IPS-NIHi7 (cell line): ENCODE data around the gene POLD2.

ENCODE experiments used
- DNase-seq: peaks from one replicate; pipeline ENCODE4 v3.0.0; 2012; ENCODE audit warnings: mixed read lengths; ENCODE audit errors: extremely low spot score

Gene POLD2

DNA sequence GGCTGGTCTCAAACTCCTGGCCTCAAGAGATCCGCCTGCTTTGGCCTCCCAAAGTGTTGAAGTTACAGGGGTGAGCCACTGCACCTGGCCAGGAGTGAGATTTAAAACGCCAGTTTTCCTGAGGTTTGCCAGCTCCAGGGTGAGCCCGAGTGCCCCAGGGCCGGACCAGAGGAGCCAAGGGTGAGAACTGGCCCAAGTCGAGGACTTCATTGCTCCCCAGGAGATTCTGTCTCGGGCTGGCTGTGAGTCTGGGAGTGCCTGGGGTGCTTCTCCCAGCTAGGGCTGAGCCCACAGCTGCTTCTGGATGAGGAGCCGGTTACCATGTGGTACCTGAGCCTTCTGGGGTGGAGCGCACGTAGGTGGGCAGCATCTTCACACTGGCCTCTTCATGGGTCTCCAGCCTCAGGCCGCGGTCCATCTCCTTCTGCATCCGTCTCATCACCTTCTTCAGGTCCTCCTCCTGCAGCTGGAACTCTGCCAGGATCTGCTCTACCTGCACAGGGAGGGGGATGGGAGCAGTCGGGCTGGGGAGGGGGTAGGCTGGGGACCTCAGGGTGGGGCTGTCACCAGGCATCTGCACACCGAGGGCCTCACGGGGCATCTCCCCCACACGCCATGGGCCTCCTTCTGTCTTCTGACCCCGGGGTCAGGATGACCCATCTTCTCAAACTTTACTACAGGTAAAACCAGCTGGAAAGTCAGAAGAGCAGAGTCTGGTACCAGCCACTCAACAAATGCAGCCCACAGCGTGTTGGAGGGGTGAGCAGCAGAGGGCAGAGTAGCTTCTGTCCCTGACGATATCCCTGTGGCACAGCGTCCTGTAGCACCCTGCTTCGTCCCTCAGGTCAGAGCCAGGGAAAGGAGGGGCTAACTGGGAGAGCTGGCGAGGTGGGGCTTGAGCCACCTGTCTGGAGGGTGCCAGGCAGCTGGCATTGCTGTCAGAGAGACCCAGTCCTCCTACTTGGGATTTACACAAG is 29.9 kb upstream of the POLD2 start:
- DNase-seq, result no peak

DNA sequence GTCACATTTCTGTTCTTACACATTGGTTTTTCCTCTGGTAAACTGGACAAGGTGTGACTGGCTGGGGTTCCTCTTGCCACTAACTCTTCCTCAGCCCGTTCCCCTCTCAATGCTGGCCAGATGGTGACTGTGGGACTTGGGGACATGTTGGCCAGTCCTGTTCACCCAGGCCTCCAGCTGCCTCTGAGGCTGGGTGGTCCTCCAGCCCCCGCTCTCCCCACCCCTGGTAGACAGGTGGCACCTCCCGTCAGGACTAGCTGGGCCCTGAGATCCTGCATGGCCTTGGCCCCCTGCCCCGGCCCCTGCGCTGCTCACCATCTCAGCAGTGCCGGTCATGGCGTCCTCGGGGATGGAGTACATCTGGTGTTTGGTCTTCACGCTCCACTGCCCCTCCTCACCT is 28.6 kb upstream of the POLD2 start:
- no peak for DNase-seq

DNA sequence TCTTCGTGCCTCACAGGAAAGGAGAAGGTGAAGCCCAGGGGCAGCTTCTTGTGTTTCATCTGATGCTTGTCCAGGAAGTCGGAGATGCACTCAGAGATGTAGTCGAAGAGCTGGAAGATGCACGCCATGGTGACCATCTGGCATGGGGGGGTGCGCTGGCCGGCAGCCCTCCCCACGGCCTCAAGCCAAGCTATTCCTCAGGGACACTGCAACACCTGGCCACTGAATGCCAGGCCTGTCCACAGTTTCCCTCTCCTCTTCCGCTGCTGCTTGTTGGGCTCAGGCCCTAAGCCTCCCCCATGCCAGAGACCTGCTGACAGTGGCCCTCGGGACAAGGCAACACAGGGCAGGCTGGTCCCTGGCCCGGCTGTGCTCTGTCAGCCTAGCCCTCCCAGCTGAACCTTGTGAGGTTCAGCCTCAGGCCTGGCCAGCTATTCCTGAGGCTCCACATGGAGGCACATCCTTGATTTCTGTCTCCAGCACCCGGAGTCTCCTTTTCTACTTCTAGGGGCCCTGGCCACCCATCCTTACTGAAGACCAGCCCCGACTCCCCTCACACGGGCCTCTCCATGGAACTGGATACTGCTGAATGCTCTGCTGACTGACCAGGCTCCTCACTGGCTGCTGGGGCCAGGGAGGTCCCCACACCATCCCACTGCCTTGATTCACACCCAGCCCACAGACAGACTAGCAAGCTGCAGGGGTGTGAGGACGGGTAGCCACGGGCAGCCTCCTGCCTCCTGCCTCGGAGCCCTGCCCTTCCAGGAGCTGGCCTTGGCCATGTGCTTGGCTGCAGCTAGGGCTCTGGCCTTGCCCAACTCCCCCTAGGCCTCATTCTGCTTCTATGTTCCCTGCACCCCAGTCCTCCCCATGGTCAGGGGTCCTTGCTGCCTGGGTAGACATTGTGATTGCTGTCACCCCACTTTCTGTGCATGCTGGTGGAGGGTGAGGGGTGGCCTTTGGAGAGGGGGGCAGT is 27.9 kb upstream of the POLD2 start:
- no peak for DNase-seq

DNA sequence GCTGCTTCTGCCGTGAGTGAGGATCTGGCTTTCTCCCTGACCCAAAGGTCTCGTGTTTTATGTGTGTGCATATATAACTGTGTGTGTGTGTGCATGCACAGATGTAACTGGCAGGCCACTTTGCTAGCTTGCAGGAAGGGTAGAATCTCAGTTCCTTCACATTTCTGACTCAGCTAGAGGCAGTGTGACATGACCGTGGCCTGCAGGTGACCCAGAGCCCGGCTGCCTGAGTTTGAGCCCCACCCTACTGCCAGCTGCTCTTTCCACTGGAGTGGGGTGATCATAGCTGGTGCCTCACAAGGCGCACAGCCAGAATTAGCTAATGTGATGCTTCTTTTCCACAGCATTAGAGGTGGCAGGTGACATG is 27.1 kb upstream of the POLD2 start:
- DNase-seq, result no peak

DNA sequence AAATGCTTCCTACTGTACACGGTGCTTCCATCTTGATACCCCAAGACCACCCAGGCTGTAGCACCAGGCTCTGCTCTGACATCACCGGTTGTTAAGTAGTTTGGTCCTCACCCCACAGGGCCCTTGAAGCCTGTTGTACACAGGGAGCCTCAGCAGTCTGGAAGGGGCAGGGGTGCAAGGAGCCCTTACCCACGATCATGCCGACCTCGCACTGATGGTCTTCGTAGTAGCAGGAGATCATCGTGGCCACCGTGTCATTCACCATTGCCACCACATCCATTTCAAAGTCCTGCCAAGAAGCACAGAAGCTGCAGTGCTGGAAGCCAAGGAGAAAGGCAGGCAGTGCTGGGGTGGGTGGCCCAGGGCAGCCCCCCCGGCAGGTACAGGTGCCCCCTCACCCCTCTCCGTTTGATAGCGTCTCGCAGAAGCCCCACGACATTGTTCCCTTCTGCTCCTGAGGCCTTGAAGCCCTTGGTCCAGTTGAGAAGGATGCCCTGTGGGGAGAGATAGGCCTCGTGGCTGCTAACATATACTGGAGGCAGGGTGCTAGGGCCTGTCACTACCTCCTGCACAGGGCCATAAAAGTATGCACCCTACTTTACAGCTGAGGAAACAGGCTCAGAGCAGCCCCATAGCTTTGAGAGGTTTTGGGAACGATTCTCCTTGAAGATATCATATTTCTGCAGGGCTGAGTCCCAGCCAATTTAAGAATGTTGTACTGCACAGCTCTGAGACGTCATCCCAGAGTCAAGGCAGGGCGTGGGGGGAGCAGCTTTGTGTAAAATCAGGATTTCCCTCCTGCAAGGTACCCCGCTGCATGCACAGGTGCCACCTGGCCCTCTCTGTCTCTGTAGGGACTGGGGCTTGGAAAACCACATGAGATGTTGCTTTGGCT is 26.5 kb upstream of the POLD2 start:
- DNase-seq, result no peak

DNA sequence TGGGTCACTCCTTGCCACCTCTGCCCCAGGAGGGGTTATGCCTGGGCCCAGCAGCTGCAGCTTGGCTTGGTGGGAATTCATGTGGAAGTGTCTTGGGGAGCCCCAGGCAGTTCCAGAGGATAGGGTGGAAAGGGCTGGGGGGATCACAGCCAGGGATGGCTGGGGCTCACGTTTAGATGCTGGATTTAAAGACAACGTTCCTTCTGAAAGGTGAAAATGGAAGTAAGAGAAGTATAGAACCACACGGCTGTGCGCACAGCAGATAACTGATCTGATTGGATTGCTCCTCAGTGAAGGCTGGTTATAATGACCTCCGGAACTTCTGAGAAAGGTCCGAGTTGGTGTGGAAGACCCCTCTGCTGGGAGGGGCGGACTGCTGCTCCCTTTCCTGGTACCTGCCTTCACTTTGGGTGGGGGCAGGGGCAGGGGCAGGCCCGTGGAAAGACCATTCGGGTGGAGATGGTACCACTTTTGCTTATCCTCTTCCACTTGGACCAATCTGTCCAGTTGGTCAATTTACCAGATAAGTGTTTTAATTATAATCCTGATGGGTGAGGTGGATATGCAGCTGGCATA is 25.7 kb upstream of the POLD2 start:
- DNase-seq, result no peak

DNA sequence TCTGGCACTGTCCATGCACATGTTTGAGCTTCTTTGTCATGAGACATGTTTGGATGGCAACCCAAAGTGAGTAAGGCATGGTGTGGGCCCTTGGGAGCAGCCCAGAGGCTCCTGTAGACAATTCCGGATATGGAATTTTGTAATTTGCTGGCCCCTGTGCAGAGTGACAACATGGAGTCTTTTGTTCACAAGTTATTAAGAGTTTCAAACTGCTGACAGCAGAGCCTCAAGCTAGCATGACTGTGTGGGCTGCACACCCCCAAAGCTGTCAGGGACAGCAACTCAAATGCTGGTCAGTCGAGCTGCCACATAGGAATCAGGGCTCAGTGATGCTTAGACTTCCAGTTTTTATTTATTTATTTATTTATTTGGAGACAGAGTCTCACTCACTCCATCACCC is 24.8 kb upstream of the POLD2 start:
- DNase-seq, result no peak

DNA sequence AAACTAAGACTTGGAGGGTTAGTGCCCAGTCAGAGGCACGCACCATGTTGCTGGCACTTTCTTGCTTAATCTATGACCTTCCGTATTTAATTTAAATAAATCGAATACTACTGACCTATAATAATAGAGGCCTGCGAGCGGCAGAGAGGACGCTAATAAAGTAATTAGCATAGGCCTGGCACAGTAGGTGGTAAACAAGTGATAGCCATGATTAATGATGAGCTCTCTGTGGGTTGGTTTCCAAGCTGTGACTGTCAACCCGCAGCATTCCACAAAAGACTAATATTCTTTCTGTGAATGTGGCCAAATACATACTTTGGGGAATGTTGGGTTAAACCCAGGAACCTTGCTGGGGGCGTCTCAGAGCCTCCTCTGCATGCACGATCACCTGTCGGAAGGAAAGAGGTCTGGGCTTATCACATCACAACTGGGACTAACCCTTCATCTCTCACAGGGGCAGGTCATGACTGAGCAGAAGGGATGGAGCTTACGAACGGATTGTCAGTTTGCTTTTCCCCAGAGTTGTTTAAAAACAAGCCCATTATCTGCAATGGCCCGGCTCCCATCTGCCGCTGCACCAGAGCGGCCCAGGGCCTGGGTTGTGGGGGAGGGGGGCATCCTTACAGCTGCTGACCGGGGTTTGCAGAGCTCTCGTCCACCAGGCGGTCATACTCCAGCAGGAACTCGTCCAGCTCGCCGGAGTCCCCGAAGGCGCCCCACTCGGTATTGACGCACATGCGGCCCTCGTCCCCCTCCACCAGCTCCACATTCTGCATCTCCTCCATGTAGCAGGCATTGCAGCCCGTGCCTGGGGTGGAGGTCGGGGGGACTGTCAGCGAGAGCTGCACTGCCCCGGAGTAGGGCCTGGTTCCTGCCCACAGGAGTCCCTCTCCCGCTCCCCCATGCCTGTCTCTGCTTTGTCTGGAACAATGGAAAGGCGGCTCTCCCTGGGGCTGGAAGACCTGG is 24.0 kb upstream of the POLD2 start:
- no peak for DNase-seq

DNA sequence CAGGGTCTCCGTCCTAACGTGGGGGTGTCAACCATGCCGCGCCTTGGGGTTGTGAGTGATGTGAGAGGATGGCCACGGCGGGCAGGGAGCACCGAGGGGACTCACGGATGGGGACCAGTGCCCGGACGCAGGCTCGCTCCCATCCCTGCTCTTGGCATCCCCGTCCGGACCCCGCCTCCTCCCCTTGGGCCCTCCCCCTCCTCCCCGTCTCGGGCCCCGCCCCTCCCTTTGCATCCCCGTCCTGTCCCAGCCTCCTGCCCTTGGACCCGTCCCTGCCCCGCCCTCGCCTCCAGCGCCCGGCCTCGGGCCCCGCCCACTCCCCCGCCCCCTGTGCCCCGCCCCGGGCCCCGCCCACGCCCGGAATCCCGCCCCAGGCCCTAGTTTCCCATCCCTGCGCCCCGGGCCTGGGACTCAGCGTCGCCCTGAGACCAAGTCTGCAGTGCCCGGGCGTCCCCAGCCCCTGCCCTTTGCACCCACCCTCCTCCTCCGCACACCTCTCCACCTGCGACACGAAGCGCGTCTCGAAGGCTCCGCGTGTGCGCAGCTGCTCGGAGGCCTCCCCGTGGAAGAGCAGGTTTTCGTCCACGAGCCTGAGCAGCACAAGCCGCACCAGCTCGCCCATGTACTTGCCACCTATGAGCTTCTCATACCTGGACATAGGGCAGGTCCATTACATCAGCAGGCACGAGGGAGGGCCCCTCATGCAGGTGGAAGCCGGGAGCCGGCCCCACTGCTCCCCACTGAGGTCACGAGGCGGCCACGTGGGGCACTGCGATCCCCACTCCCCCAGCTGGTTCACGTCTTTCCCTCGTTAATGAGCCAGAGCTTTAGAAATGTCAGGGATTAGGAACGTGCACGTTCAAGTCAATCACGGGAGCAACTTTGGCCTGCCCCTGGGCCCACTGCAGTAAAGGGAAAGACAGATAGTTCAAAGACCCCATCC is 22.9 kb upstream of the POLD2 start:
- peak; percentile 99 for DNase-seq

DNA sequence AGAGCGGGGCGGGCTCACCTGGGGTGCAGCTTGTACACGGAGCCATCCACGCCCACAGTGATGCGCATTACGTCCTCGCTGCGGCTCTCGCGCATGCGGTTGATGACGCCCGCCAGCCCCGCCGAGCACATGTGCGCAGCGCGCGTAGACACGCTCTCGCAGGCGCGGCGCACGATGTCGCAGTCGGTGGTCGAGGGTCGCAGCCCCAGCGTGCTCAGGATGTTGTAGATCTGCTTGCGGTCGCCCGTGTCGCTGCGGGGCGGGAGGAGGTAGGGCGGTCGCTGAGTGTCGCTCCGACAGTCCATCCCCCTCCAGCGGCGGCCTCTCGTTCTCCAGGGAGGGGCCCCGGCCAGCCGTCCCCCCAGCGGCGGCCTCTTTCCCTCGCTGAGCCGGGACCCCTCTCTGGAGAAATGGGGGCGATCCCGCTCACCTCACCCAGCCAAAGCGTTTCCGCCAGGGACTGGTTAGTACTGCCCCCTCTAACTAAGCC is 22.2 kb upstream of the POLD2 start:
- DNase-seq, result no peak

DNA sequence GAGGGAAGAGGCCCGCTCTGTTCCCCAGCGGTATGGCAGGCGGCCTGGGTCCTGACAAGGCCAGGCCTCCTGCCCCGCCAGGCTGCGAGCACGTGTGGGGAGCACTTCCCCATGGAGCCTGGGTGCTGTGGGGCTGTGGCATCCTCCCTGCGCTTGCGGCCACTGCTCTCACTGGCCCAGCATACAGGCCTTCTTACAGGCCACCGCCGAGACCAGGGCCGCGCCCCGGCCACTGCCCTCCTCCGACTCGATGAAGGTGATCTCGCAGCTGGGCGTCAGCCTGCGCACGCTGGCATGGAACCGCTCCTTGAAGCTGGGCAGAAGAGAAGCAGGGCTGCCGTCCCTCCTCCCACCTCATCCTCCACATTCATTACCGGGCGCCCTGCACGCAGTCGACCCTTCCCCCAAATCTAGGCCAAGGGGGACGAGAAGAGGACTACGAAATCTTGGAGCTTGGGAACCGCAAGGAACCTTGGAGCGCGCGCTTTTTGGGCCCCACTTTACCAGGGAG is 21.7 kb upstream of the POLD2 start:
- no peak for DNase-seq

DNA sequence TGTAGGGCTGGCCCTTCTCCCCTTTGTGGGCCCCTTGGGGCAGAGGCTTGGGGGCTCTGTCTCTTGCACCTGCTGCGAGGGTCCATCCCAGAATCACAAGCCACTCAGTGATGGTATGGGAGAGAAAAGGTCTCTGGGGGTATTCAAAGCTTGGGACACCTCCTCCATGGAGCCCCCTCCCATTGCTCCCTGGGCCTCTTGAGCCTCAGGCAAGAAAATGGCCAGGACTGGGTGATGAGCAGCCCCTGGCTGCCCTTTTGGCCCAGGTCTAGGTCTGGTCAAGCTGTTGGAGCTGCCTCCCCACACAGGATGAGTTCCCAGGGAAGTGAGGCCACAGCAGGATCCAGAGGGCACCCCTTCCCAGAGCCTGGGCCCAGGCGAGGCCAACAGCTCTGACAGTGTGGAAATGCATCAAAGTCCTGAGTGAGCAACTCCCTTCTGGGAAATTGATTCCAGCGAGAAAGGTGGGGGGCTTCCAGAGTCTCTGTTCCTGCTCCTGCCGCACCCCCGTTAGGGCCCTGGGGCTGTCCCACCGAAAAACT is 21.1 kb upstream of the POLD2 start:
- no peak for DNase-seq

DNA sequence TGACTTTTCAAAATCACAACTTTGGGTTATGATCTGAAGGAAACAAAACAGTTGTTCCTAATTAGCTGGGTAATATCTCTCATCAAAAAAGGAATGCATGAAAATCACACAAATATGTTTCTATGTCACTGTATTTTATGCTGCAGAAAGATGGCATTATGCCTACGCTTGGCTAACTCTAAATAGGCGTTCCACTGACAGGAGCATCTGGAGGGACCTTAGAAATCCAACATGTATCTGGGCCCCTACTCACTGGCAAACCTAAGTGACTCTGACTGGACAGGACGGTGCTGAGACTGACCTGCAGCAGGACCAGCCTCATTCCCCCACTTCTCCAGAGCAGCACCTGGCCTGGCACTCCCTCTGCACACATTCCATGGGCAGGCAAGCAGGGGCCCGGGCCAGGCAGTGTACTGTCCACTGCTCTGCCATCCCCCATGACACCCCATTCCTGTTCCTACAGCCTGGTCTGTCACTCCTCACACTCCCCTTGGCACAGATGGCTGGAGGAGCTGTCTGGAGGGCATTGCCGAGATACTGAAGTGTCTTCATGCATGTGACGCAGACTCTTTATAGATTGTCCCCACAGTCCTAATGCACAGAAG is 20.4 kb upstream of the POLD2 start:
- DNase-seq, result no peak

DNA sequence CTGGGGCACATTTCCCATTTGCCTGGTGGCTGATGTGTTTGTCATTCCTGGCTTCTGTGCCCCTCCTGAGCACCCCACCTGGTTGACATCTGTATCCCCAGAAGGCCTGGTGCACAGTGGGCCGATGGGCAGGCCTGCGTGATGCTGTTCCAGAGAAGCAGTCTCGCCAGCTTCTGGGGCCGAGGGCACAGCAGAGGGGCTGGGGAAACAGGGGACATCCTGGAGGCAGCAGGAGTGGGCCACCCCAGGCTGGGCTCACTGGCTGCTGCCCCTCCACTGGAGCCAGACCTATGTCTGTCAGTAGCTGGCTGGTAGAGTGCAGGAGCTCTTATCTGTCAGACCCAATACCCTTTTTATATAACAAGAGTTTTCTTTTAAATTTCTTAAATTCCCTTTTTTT is 18.7 kb upstream of the POLD2 start:
- DNase-seq, result no peak

DNA sequence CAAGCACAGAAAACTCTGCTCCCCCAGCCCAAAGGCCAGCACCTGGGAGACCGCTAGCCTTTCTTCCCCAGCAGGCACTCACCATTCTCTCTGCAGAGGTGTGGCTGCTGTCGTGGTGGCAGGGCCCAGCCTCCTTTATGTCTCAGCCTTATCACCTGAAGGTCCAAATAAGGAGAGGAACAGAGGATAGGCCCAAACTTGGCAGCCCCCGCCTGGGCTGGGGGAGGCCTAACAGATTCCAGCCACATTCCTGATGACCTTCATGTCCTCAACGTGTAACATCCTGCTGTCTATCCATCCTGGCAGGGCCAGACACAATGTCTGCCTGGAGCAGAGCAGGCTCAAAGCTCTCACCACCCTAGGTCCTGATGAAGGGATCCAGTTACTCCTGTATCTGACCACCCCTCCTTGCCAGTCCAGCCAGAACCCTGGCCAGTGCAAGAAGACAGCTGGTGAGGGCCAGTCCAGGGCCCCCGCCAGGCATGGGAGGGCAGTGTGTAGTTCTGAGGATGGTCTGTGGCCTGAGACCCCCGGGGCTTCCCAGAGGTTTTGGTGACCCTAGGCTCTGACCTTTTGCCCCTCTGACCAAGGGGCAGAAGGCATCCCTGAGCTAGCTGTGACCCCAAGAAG is 18.0 kb upstream of the POLD2 start, which contains the start of gene MYL7:
Gene MYL7 (minus strand): TSS at position 112 of the 630 bp plus-strand sequence. CDS start 27 bp downstream, at position 85.
- DNase-seq, result peak; percentile 53

DNA sequence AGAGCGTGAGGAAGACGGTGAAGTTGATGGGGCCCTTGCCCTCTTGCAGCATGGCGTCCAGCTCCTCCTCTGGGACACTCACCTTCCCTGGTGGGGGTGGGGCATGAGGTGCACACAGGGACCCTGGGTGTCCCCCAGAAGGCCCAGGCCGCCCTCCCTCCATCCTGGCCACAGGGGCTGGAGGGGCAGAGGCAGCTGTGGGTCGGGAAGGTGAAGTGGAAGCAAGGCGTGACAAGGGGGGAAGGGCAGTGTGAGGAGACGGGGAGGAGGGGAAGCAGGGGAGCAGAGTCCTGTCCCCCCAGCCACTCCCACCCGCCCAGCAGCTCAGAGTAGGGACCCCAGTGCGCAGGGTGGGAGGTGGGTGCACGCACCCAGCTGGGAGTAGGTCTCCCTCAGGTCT is 17.0 kb upstream of the POLD2 start:
- DNase-seq, result no peak
